ENCODE data around the gene NELL1.

GRCh38 chr11:21543901-21544300 is 874.5 kb downstream of the NELL1 start:
- no peak for TF ChIP-seq EZH2 (IDR thresholded peaks at IDR 0.05; ENCODE audit: borderline replicate concordance, low read length)
- no peak for TF ChIP-seq CTCF (conservative IDR thresholded peaks at IDR 0.05 in 1 of 2, IDR thresholded peaks at IDR 0.05 in 1 of 2; ENCODE audit: extremely low read depth in 1 of 2, insufficient read depth in 1 of 2, low read depth in 1 of 2, low read length in 2 of 2)

All from mammary epithelial cell (primary cell).